T-helper 2 cell treated with Interferon-gamma antibody and Interleukin-4, amounts not matched to agents 5 μg/mL and 100 μg/mL, for 36 hours (primary cell): ENCODE results near the gene MIEF2.
A peak's percentile ranks its signal among the peaks of the same experiment; 100 is the strongest.

Experiments
- DNase-seq: peaks from one replicate; pipeline ENCODE4 v3.0.0; 2021; ENCODE audit warnings: low spot score
- H3K27ac Mint-ChIP-seq: one replicate; pipeline ENCODE4 v1.8.0; 2021; ENCODE audit warnings: mild to moderate bottlenecking, mixed read lengths
- H3K27me3 Mint-ChIP-seq: one replicate; pipeline ENCODE4 v1.8.0; 2021; ENCODE audit warnings: low read depth, mixed read lengths
- H3K36me3 Mint-ChIP-seq: one replicate; pipeline ENCODE4 v1.8.0; 2021; ENCODE audit warnings: low read depth, mixed read lengths
- H3K4me1 Mint-ChIP-seq: one replicate; pipeline ENCODE4 v1.8.0; 2021; ENCODE audit warnings: low read depth, mixed read lengths
- H3K4me3 Mint-ChIP-seq: one replicate; pipeline ENCODE4 v1.8.0; 2022; ENCODE audit warnings: mild to moderate bottlenecking, moderate library complexity, mixed read lengths
- H3K9me3 Mint-ChIP-seq: one replicate; pipeline ENCODE4 v1.8.0; 2021; ENCODE audit warnings: mixed read lengths

Gene MIEF2

DNA sequence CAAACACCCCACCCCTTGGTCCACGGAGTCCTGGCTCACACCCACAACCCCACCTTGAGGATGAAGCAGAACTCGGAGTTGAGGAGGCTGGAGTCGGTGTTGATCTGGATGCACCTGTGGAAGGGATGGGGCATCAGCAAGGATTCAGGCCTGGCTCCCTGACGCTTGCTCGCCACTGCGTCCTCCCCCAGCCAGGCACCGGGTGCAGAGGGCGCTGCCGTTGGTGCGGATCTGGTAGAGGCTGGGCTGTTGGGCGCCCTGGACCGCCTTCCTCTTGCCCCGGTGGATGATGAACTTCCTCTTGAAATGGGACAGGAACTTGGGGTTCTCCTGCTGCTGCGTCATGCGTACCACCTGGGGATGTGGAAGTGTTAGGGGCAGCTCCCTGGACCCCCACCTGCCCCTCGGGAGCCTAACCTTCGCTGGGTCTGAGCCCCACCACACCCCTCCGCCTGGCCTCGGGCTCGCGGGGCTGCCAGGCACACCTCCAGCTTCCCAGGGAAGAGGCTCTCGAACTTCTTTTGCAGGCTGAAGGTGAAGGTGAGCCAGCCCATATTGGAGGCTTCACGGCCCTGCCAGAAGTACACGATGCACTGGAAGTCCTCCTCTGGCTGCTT, 14.2 kb upstream of the MIEF2 start:
- no peak for DNase-seq
- H3K27me3 Mint-ChIP-seq: no peaks in the 10 kb centered on the region
- H3K9me3 Mint-ChIP-seq: no peaks in the 10 kb centered on the region
- H3K27ac Mint-ChIP-seq: no peak overlapping the region
- peaks cover 2% of the 10 kb centered on the region for H3K4me1 Mint-ChIP-seq
- no peak overlapping the region for H3K4me3 Mint-ChIP-seq
- H3K36me3 Mint-ChIP-seq: peaks cover 34% of the 10 kb centered on the region

DNA sequence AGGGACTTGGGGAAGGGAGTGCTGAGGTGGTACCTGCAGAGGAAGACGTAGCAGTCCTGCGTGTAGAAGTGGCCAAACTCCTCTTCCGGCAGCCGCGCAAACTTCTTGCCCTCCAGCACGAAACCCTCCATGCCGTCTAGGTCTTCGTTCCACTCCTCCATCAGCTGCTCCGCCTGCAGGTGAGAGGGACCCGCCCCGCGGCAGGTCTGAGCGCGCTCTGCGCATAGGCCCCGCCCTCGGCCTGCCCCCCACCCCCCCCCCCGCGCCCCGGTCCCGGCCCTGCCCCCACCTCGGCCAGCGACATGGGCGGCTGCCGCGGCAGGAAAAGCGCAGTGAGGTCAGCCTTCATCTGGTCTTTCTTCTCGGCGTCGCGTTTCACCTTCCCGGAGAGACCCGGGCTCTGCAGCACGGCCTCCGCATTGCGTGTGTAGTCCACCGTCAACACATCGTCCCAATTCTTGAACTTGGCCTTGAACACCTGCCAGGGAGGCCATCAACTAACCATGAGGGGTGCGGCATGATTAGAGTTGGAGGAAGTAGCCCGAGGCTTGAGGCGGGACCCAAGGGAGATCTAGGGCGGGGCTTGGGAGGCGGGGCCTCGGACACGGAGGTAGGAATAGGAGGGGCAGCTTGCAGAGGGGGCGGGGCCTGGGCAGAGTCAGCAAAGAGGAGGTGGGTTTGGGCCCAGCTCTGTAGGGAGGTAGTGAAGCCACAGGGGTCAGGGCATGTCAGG, 13.4 kb upstream of the MIEF2 start:
- Mint-ChIP-seq H3K9me3 (no peaks in the 10 kb centered on the region), H3K27me3 (no peaks in the 10 kb centered on the region), H3K36me3 (peaks cover 37% of the 10 kb centered on the region), H3K4me3 (no peak overlapping the region), H3K4me1 (peaks cover 2% of the 10 kb centered on the region), H3K27ac (peak overlapping the region; percentile 19)
- no peak for DNase-seq

DNA sequence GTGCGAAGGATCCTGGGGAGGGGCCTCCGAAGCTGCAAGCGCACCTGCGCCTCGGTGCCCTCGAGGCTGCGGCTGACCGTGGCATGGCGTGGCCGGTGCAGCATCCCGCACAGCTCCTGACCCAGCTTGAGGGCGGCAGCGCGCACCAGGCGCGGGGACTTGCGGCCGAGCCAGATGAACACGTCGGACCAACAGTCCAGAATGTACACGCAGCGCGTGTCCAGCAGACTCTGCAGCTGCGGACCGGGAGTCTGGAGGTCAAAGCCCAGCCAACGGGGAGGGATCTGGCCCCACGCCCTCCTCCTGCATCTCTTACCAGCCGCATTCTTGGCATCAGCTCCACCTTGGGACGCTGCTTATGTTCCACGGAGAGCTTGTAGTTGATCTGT, 12.9 kb upstream of the MIEF2 start:
- H3K9me3 Mint-ChIP-seq: no peaks in the 10 kb centered on the region
- H3K4me1 Mint-ChIP-seq: peaks cover 2% of the 10 kb centered on the region
- peaks cover 37% of the 10 kb centered on the region for H3K36me3 Mint-ChIP-seq
- H3K4me3 Mint-ChIP-seq: no peak overlapping the region
- no peak for DNase-seq
- no peaks in the 10 kb centered on the region for H3K27me3 Mint-ChIP-seq
- H3K27ac Mint-ChIP-seq: no peak overlapping the region

DNA sequence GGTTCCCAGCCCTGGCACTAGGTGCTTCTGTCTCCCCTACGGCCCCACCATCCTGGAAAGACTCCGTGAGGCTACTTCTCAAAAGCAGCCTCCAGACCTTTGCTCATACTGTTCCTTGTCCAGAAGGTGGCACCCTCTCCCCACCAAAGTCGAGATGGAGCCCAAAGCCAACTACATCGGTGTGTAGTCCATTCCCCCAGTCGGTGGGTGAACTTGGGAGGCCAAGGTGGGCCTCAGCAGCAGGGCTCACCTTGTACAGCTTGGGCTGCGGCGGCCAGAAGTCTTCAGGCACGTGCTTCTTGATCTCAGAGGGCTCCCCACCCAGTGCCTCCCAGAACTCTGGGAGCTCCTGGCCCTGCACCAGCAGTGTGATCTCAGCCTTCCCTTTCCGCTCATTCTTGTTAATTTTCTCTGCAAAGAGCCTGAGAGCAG, 12.1 kb upstream of the MIEF2 start:
- Mint-ChIP-seq H3K4me3 (no peak overlapping the region), H3K4me1 (peaks cover 2% of the 10 kb centered on the region), H3K36me3 (peaks cover 43% of the 10 kb centered on the region), H3K27me3 (no peaks in the 10 kb centered on the region), H3K27ac (no peak overlapping the region), H3K9me3 (no peaks in the 10 kb centered on the region)
- DNase-seq: peak; percentile 41

GRCh38 chr17:18248811-18249210, 11.7 kb upstream of the MIEF2 start:
- no peaks in the 10 kb centered on the region for H3K27me3 Mint-ChIP-seq
- DNase-seq: no peak
- no peak overlapping the region for H3K27ac Mint-ChIP-seq
- H3K4me1 Mint-ChIP-seq: peaks cover 2% of the 10 kb centered on the region
- no peak overlapping the region for H3K4me3 Mint-ChIP-seq
- H3K9me3 Mint-ChIP-seq: no peaks in the 10 kb centered on the region
- peaks cover 48% of the 10 kb centered on the region for H3K36me3 Mint-ChIP-seq

GRCh38 chr17:18250259-18250658, 10.2 kb upstream of the MIEF2 start:
- DNase-seq: no peak
- peaks cover 53% of the 10 kb centered on the region for H3K36me3 Mint-ChIP-seq
- H3K4me1 Mint-ChIP-seq: peaks cover 2% of the 10 kb centered on the region
- no peaks in the 10 kb centered on the region for H3K9me3 Mint-ChIP-seq
- H3K27ac Mint-ChIP-seq: no peak overlapping the region
- no peak overlapping the region for H3K4me3 Mint-ChIP-seq
- no peaks in the 10 kb centered on the region for H3K27me3 Mint-ChIP-seq

- Mint-ChIP-seq H3K27ac (no peak overlapping the region), H3K4me3 (no peak overlapping the region), H3K36me3 (peaks cover 51% of the 10 kb centered on the region), H3K9me3 (no peaks in the 10 kb centered on the region), H3K4me1 (peaks cover 2% of the 10 kb centered on the region), H3K27me3 (no peaks in the 10 kb centered on the region)
- DNase-seq: no peak
Observed at GRCh38 chr17:18250708-18251107, 9.8 kb upstream of the MIEF2 start.

- Mint-ChIP-seq H3K4me3 (no peak overlapping the region), H3K36me3 (peaks cover 55% of the 10 kb centered on the region)
Observed at GRCh38 chr17:18251204-18251603, 9.3 kb upstream of the MIEF2 start.

DNA sequence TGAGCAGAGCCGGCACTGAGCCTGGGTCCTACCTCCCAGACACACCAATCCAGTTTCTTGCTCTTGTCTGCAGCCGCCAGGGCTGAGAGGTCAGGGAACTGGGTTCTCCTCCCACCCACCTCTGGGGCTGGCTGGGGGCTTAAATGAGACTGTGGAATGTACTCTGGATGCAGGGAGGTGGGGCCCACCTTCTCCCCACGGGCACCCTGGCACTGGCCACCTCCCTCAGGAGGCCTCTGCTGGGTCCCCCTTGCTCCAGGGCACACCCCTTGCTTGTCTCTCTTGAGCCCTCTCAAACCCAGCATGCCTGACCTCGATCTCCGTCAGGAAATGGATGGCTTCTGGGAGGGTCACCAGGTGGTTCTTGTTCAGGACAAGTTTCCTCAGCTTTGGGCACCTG, 8.3 kb upstream of the MIEF2 start:
- H3K4me1 Mint-ChIP-seq: peaks cover 8% of the 10 kb centered on the region
- H3K4me3 Mint-ChIP-seq: no peak overlapping the region
- H3K9me3 Mint-ChIP-seq: no peaks in the 10 kb centered on the region
- peaks cover 54% of the 10 kb centered on the region for H3K36me3 Mint-ChIP-seq
- no peak for DNase-seq
- no peak overlapping the region for H3K27ac Mint-ChIP-seq
- no peaks in the 10 kb centered on the region for H3K27me3 Mint-ChIP-seq

More at GRCh38 chr17:18251204-18251603, 9.3 kb upstream of the MIEF2 start:
- no peak overlapping the region for H3K27ac Mint-ChIP-seq
- peaks cover 4% of the 10 kb centered on the region for H3K4me1 Mint-ChIP-seq
- no peak for DNase-seq
- no peaks in the 10 kb centered on the region for H3K27me3 Mint-ChIP-seq
- no peaks in the 10 kb centered on the region for H3K9me3 Mint-ChIP-seq

DNA sequence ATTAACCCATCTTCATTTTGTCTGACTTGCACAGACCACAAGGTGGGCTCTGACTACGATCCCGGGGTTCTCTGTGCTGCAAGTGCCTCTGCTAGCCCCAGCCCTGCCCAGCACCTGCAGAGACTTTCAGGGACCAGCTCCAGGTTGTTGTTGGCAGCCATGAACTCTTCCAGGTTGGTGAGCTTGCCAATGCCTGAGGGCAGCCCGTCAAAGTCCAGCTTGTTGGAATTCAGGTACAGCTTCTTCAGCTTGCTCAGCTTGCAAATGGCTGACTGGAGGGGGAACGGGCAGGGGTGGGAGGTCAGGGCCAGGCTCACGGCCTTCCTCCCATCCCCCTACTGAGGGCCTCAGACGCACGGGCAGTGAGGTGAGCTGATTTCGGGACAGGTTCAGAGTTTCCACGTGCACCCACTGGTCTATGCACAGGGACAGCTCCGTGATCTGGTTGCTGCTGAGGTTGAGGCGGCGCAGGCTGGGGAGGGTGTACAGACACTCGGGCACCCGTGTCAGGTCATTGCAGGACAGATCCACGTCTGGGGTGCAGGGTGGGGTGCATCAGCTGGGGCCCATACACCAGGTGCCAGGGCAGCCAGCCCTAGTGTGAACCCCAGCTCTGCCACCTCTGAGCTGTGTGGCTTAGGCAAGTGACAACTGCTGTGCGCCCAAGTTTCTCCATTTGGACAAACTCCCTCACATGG, 7.1 kb upstream of the MIEF2 start:
- peaks cover 51% of the 10 kb centered on the region for H3K36me3 Mint-ChIP-seq
- no peaks in the 10 kb centered on the region for H3K9me3 Mint-ChIP-seq
- peaks cover 13% of the 10 kb centered on the region for H3K4me1 Mint-ChIP-seq
- no peak for DNase-seq
- H3K27ac Mint-ChIP-seq: no peak overlapping the region
- H3K27me3 Mint-ChIP-seq: no peaks in the 10 kb centered on the region
- H3K4me3 Mint-ChIP-seq: no peak overlapping the region

GRCh38 chr17:18253947-18254821, 6.3 kb upstream of the MIEF2 start:
- Mint-ChIP-seq H3K27ac (no peak overlapping the region), H3K27me3 (no peaks in the 10 kb centered on the region), H3K4me3 (no peak overlapping the region), H3K4me1 (peaks cover 13% of the 10 kb centered on the region), H3K9me3 (no peaks in the 10 kb centered on the region), H3K36me3 (peaks cover 47% of the 10 kb centered on the region)
- DNase-seq: no peak

DNA sequence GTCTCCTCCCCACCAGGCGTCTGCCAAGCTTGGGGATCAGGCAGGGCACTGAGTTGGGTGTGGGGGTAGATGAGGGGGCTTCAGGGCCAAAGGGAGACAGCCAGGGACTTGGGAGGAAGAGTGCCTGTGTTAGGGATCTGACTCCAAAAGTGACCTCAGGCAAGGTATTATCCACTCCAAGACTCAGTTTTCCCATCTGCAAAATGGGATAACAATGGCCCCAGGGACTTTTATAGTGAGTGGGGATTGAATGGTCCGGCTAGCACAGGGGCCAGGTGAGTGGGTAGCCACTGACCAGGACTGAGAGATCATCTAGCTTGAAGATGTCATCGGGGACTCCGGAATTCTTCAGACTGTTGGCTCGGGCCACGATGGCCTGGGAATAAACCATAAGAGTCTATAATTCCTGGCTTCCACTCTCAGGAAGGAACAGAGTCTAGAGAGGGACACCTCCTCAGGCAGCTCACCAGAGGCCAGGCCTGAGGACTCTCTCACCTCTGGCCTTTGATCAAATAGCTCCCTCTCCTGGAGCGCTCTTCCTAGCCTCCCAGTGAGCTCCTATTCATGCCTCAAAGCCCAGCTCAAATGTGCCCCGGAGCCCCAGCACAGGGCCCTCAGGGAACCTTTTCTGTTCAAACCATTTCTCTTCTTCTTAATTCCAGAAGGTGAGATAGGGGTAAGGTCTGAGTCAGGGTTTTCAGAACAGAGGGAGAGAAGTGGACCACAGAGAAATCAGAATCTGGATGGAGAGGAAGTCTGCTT, 5.4 kb upstream of the MIEF2 start:
- no peak overlapping the region for H3K27ac Mint-ChIP-seq
- H3K4me3 Mint-ChIP-seq: no peak overlapping the region
- no peaks in the 10 kb centered on the region for H3K9me3 Mint-ChIP-seq
- peaks cover 15% of the 10 kb centered on the region for H3K4me1 Mint-ChIP-seq
- no peaks in the 10 kb centered on the region for H3K27me3 Mint-ChIP-seq
- DNase-seq: no peak
- H3K36me3 Mint-ChIP-seq: peaks cover 44% of the 10 kb centered on the region

DNA sequence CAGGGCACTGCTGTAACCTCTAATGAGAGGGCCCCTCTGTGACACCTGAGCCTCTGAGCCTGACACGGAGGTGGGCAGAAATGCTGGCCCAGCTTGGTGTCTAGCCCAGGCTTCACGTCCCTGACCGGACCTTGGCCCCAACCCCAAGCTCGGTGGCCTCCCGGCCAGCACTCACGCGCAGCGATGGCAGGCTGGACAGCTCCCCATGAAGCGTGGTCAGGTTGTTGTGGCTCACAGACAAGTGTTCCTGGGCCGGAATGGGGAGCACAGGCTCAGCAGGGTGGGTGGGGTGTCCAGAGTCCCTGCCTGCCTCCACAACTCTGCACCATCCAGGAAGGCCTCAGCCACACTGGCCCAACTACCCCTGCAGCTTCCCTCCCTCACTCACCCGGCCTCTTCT, 4.1 kb upstream of the MIEF2 start:
- H3K27ac Mint-ChIP-seq: peak overlapping the region; percentile 36
- H3K4me3 Mint-ChIP-seq: peak overlapping the region; percentile 18
- no peaks in the 10 kb centered on the region for H3K27me3 Mint-ChIP-seq
- DNase-seq: no peak
- H3K4me1 Mint-ChIP-seq: peaks cover 18% of the 10 kb centered on the region
- H3K36me3 Mint-ChIP-seq: peaks cover 33% of the 10 kb centered on the region
- no peaks in the 10 kb centered on the region for H3K9me3 Mint-ChIP-seq
